ENCODE measurements around the gene HOXC5.

The HOXC5 gene

GRCh38 chr12:54021432-54022013 is 11.3 kb upstream of the HOXC5 start:
- no peak for DNase-seq

- DNase-seq = no peak
These were observed 9.6 kb upstream of the HOXC5 start for GRCh38 chr12:54022960-54023884.

GRCh38 chr12:54024127-54024526 is 8.7 kb upstream of the HOXC5 start:
- DNase-seq = no peak

- DNase-seq = no peak
These were observed 8.1 kb upstream of the HOXC5 start for GRCh38 chr12:54024581-54025305.

GRCh38 chr12:54025499-54026405 is 7.1 kb upstream of the HOXC5 start:
- DNase-seq = no peak

GRCh38 chr12:54026640-54027441 is 6.0 kb upstream of the HOXC5 start:
- DNase-seq = no peak

GRCh38 chr12:54027442-54027786 is 5.4 kb upstream of the HOXC5 start:
- no peak for DNase-seq

GRCh38 chr12:54028314-54029201 is 4.3 kb upstream of the HOXC5 start, which contains the start of gene HOXC6:
TSS of gene HOXC6 (plus strand) at chr12:54028440. CDS start at chr12:54028522, 82 bp downstream.
- no peak for DNase-seq

GRCh38 chr12:54029529-54030441 is 3.1 kb upstream of the HOXC5 start:
- DNase-seq = no peak

GRCh38 chr12:54030442-54030801 is 2.4 kb upstream of the HOXC5 start:
- no peak for DNase-seq

GRCh38 chr12:54030889-54031471 is 1.9 kb upstream of the HOXC5 start:
- no peak for DNase-seq

- DNase-seq = no peak
These were observed 1.4 kb upstream of the HOXC5 start for GRCh38 chr12:54031480-54031879.

- DNase-seq = no peak
These were observed 697 bp upstream of the HOXC5 start for GRCh38 chr12:54032086-54032619.

- no peak for DNase-seq
These were observed 493 bp downstream of the HOXC5 start for GRCh38 chr12:54033106-54033979.

- no peak for DNase-seq
These were observed 1.3 kb downstream of the HOXC5 start for GRCh38 chr12:54033980-54034784.

GRCh38 chr12:54034785-54035310 is 2.0 kb downstream of the HOXC5 start:
- DNase-seq = no peak

Data from NCI-H774 (cell line).